ENCODE data around the gene FOXP4. TPM values are rescaled to one million over a fixed set of nuclear protein-coding genes. Genes with fewer than 3 reads are reported as not detected.

FOXP4 gene
- total and polyA plus RNA-seq, 2 of the 13 experiments (the other 11 are each of a cell fraction or from before 2014, with no cell fraction given): 11.0 to 12.4 TPM

DNA sequence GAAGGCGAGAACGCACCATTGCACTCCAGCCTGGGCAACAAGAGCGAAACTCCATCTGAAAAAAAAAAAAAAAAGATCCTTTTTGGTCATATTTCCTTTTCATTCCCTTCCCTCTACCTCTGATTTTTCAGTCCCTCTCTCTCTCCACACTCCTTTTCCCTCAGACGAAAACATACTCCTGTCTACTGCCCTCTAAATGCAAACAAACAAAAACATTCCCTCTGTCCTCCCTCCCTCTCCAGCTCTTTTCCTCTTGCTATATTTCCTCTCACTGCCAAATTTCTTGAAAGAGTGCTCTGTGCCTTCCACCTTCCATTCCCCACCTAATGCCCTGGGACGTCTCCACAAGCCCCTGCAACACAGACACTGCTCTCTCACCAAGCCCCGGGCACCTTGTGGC is 77.1 kb downstream of the FOXP4 start:
- 54% methylated on average over 6 of the region's 6 CpGs for WGBS (ENCODE audit: low lambda C conversion rate)
- H3K27ac ChIP-seq (ENCODE audit: extremely low read length, insufficient read depth, low read length): no peak overlapping the region
- peaks cover 4 to 17% of the 10 kb centered on the region in 2 experiments; a peak in 3 of 5 replicates for H3K27me3 ChIP-seq (ENCODE audit: control insufficient read depth in 1 of 2, insufficient read depth in 2 of 2, low read length in 2 of 2)
- H2AFZ ChIP-seq (ENCODE audit: low read length): no peak overlapping the region
- BruUV-seq (replicated peaks): no TSS peak
- no peaks in the 10 kb centered on the region for H4K20me1 ChIP-seq (ENCODE audit: insufficient read depth, low read length)
- in situ Hi-C loops (cut with HindIII; ENCODE audit: extremely low pct_ligation_motif_present, low pct_unique_long_range_greater_than_20kb) (no loop called here), intact Hi-C loops (cut with micrococcal nuclease; ENCODE audit: unreplicated experiment) (no loop called here)
- ATAC-seq (no peak), FAIRE-seq (no peak), DNase-seq (ENCODE audit: low spot score) (no peak)
- no peaks in the 10 kb centered on the region for H3K36me3 ChIP-seq (replicated peaks in 1 of 2; ENCODE audit: control insufficient read depth in 1 of 2, insufficient read depth in 2 of 2, low read length in 2 of 2)
- ChIA-PET POLR2A (no interaction called here), CTCF (ENCODE audit: low intra/inter-chr PET ratio, low total read pairs) (no interaction called here)
- no peak overlapping the region for H3K4me2 ChIP-seq (ENCODE audit: low read depth, low read length)
- H3K9me3 ChIP-seq (ENCODE audit: low read length): no peaks in the 10 kb centered on the region
- no peak overlapping the region for H3K4me3 ChIP-seq (replicated peaks in 1 of 3; ENCODE audit: insufficient read depth in 1 of 3, low read depth in 2 of 3, low read length in 3 of 3)
- H3K9ac ChIP-seq (ENCODE audit: insufficient read depth, low read depth, low read length): no peak overlapping the region
- peaks cover 21% of the 10 kb centered on the region for H3K4me1 ChIP-seq (ENCODE audit: insufficient read depth, low read length)
- TF ChIP-seq, protein P1, sequence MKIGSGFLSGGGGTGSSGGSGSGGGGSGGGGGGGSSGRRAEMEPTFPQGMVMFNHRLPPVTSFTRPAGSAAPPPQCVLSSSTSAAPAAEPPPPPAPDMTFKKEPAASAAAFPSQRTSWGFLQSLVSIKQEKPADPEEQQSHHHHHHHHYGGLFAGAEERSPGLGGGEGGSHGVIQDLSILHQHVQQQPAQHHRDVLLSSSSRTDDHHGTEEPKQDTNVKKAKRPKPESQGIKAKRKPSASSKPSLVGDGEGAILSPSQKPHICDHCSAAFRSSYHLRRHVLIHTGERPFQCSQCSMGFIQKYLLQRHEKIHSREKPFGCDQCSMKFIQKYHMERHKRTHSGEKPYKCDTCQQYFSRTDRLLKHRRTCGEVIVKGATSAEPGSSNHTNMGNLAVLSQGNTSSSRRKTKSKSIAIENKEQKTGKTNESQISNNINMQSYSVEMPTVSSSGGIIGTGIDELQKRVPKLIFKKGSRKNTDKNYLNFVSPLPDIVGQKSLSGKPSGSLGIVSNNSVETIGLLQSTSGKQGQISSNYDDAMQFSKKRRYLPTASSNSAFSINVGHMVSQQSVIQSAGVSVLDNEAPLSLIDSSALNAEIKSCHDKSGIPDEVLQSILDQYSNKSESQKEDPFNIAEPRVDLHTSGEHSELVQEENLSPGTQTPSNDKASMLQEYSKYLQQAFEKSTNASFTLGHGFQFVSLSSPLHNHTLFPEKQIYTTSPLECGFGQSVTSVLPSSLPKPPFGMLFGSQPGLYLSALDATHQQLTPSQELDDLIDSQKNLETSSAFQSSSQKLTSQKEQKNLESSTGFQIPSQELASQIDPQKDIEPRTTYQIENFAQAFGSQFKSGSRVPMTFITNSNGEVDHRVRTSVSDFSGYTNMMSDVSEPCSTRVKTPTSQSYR (CRISPR knock-in tag; IDR thresholded peaks at IDR 0.05; ENCODE audit: borderline replicate concordance): no peak
- TF ChIP-seq, protein P2, sequence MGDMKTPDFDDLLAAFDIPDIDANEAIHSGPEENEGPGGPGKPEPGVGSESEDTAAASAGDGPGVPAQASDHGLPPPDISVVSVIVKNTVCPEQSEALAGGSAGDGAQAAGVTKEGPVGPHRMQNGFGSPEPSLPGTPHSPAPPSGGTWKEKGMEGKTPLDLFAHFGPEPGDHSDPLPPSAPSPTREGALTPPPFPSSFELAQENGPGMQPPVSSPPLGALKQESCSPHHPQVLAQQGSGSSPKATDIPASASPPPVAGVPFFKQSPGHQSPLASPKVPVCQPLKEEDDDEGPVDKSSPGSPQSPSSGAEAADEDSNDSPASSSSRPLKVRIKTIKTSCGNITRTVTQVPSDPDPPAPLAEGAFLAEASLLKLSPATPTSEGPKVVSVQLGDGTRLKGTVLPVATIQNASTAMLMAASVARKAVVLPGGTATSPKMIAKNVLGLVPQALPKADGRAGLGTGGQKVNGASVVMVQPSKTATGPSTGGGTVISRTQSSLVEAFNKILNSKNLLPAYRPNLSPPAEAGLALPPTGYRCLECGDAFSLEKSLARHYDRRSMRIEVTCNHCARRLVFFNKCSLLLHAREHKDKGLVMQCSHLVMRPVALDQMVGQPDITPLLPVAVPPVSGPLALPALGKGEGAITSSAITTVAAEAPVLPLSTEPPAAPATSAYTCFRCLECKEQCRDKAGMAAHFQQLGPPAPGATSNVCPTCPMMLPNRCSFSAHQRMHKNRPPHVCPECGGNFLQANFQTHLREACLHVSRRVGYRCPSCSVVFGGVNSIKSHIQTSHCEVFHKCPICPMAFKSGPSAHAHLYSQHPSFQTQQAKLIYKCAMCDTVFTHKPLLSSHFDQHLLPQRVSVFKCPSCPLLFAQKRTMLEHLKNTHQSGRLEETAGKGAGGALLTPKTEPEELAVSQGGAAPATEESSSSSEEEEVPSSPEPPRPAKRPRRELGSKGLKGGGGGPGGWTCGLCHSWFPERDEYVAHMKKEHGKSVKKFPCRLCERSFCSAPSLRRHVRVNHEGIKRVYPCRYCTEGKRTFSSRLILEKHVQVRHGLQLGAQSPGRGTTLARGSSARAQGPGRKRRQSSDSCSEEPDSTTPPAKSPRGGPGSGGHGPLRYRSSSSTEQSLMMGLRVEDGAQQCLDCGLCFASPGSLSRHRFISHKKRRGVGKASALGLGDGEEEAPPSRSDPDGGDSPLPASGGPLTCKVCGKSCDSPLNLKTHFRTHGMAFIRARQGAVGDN (CRISPR knock-in tag; IDR thresholded peaks at IDR 0.05): no peak
- TF ChIP-seq MED1 (CRISPR knock-in tag; IDR thresholded peaks at IDR 0.05) (no peak), KAT8 (CRISPR knock-in tag; IDR thresholded peaks at IDR 0.05) (no peak)
- no peaks in the 10 kb centered on the region for H3K79me2 ChIP-seq (ENCODE audit: insufficient read depth, low read length)

All from HepG2 (cell line).